Glutamatergic neuron (in vitro differentiated cells): ENCODE measurements around the gene SSC4D. TPM values are rescaled to one million over a fixed set of nuclear protein-coding genes. Genes with fewer than 3 reads are reported as not detected.
A peak's percentile ranks its signal among the peaks of the same experiment; 100 is the strongest.
"Not testable (repeated sequence)": the region's sequence is repeated elsewhere in the genome, so short reads cannot be mapped to it uniquely, and the experiment has no call there.

Experiments
- DNase-seq: peaks from one replicate; pipeline ENCODE4 v3.0.0; 2022
- H3K27ac Mint-ChIP-seq: one replicate; pipeline ENCODE4 v1.8.0; 2020; ENCODE audit warnings: mild to moderate bottlenecking, mixed read lengths, inconsistent platforms; ENCODE audit not compliant: unreplicated experiment
- H3K27me3 Mint-ChIP-seq: one replicate; pipeline ENCODE4 v1.8.0; 2020; ENCODE audit warnings: mild to moderate bottlenecking, moderate library complexity, mixed read lengths, inconsistent platforms; ENCODE audit not compliant: unreplicated experiment
- H3K36me3 Mint-ChIP-seq: one replicate; pipeline ENCODE4 v1.8.0; 2020; ENCODE audit warnings: mild to moderate bottlenecking, mixed read lengths, inconsistent platforms; ENCODE audit not compliant: unreplicated experiment
- H3K4me1 Mint-ChIP-seq: one replicate; pipeline ENCODE4 v1.8.0; 2020; ENCODE audit warnings: mild to moderate bottlenecking, low read depth, mixed read lengths, inconsistent platforms; ENCODE audit not compliant: unreplicated experiment
- H3K4me3 Mint-ChIP-seq: one replicate; pipeline ENCODE4 v1.8.0; 2020; ENCODE audit warnings: mild to moderate bottlenecking, mixed read lengths, inconsistent platforms; ENCODE audit not compliant: unreplicated experiment
- H3K9me3 Mint-ChIP-seq: one replicate; pipeline ENCODE4 v1.8.0; 2020; ENCODE audit warnings: mild to moderate bottlenecking, moderate library complexity, mixed read lengths, inconsistent platforms; ENCODE audit not compliant: unreplicated experiment
- total RNA-seq: library from RNA; stranded (reverse); fragmentation: NEBNext Ultra II Directional; extraction: Animal tissue kit (Norgen Biotek cat#: 25700); gene quantifications from one replicate; pipeline ENCODE4 v1.2.1, GENCODE V29; 2021; ENCODE audit not compliant: unreplicated experiment
- TF ChIP-seq, protein P1 (sequence below): fragments of 200-600 bp; sonication (generic); IDR thresholded peaks from one replicate; pipeline ENCODE4 v1.5.0; 2021; ENCODE audit not compliant: partially characterized antibody, unreplicated experiment

The SSC4D gene
- total RNA-seq, 1 donor from 2014 or later, result 6.1 TPM

GRCh38 chr7:76423666-76424412 lies 14.3 kb upstream of the SSC4D start:
- peaks cover 9% of the 10 kb centered on the region for H3K9me3 Mint-ChIP-seq
- H3K4me3 Mint-ChIP-seq, result no peak overlapping the region

DNA sequence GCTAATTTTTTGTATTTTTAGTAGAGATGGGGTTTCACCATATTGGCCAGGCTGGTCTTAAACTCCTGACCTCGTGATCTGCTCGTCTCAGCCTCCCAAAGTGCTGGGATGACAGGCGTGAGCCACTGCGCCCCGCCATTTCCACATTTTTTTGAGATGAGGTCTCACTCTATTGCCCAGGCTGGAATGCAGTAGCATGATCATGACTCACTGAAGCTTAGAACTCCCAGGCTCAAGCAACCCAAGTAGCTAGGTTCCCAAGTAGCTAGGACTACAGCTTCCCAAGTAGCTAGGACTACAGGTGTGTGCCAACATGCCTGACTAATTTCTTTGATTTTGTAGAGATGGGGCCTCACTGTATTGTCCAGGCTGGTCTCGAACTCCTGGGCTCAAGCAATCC lies 11.6 kb upstream of the SSC4D start:
- not testable (repeated sequence) for DNase-seq, H3K27ac Mint-ChIP-seq, H3K4me3 Mint-ChIP-seq, H3K9me3 Mint-ChIP-seq, H3K27me3 Mint-ChIP-seq, H3K36me3 Mint-ChIP-seq
- H3K4me1 Mint-ChIP-seq, result peaks cover 12% of the 10 kb centered on the region

More at GRCh38 chr7:76423666-76424412, 14.3 kb upstream of the SSC4D start:
- Mint-ChIP-seq H3K27me3 (peaks cover 4% of the 10 kb centered on the region), H3K27ac (peak overlapping the region; percentile 28), H3K4me1 (peaks cover 12% of the 10 kb centered on the region), H3K36me3 (no peaks in the 10 kb centered on the region)
- TF ChIP-seq, protein P1, sequence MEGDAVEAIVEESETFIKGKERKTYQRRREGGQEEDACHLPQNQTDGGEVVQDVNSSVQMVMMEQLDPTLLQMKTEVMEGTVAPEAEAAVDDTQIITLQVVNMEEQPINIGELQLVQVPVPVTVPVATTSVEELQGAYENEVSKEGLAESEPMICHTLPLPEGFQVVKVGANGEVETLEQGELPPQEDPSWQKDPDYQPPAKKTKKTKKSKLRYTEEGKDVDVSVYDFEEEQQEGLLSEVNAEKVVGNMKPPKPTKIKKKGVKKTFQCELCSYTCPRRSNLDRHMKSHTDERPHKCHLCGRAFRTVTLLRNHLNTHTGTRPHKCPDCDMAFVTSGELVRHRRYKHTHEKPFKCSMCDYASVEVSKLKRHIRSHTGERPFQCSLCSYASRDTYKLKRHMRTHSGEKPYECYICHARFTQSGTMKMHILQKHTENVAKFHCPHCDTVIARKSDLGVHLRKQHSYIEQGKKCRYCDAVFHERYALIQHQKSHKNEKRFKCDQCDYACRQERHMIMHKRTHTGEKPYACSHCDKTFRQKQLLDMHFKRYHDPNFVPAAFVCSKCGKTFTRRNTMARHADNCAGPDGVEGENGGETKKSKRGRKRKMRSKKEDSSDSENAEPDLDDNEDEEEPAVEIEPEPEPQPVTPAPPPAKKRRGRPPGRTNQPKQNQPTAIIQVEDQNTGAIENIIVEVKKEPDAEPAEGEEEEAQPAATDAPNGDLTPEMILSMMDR, result no peak
- DNase-seq, result no peak

- H3K36me3 Mint-ChIP-seq, H3K4me3 Mint-ChIP-seq, DNase-seq, H3K27ac Mint-ChIP-seq, H3K27me3 Mint-ChIP-seq, H3K9me3 Mint-ChIP-seq, H3K4me1 Mint-ChIP-seq: not testable (repeated sequence)
Observed at GRCh38 chr7:76417654-76418310, 8.3 kb upstream of the SSC4D start.

GRCh38 chr7:76412249-76412648 lies 2.8 kb upstream of the SSC4D start:
- TF ChIP-seq, protein P1, result no peak
- H3K36me3 Mint-ChIP-seq, result no peaks in the 10 kb centered on the region
- peaks cover 1% of the 10 kb centered on the region for H3K9me3 Mint-ChIP-seq
- H3K4me3 Mint-ChIP-seq, result no peak overlapping the region
- H3K27me3 Mint-ChIP-seq, result peaks cover 4% of the 10 kb centered on the region
- peaks cover 13% of the 10 kb centered on the region for H3K4me1 Mint-ChIP-seq
- H3K27ac Mint-ChIP-seq, result no peak overlapping the region
- DNase-seq, result no peak

DNA sequence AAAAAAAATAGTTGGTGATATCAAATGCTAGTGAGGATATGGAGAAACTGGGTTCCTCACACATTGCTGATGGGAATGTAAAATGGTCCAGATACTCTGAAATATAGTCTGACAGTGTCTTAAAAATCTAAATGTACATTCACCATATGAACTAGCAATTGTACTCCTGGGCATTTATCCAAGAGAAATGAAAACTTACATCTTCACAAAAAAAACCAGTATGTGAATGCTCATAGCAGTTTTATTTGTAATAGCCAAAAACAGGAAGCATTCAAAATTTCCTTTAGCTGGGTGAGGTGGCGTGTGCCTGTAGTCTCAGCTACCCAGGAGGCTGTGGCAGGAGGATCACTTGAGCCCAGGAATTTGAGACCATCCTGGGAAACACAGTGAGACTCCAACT lies 2.1 kb upstream of the SSC4D start:
- Mint-ChIP-seq H3K36me3 (no peaks in the 10 kb centered on the region), H3K9me3 (peaks cover 1% of the 10 kb centered on the region), H3K4me3 (no peak overlapping the region), H3K27me3 (peaks cover 4% of the 10 kb centered on the region), H3K27ac (no peak overlapping the region), H3K4me1 (peaks cover 13% of the 10 kb centered on the region)
- TF ChIP-seq, protein P1, result no peak
- no peak for DNase-seq

GRCh38 chr7:76408121-76408560 lies 1.4 kb downstream of the SSC4D start:
- peaks cover 3% of the 10 kb centered on the region for H3K9me3 Mint-ChIP-seq
- peak overlapping the region; percentile 4 for H3K4me3 Mint-ChIP-seq
- TF ChIP-seq, protein P1, result no peak

More at GRCh38 chr7:76408121-76408560, 1.4 kb downstream of the SSC4D start:
- peaks cover 13% of the 10 kb centered on the region for H3K4me1 Mint-ChIP-seq
- peak overlapping the region; percentile 8 for H3K27ac Mint-ChIP-seq
- peaks cover 4% of the 10 kb centered on the region for H3K27me3 Mint-ChIP-seq
- no peaks in the 10 kb centered on the region for H3K36me3 Mint-ChIP-seq
- DNase-seq, result no peak
